A549 (cell line): ENCODE results near the gene CLN6.

ENCODE experiments used
- EP300 ChIP-seq, 2 experiments: fragments of >200 bp; sonication (Bioruptor Twin); formaldehyde crosslinking; IDR thresholded peaks; 2 replicates in 1 of 2; 3 replicates in 1 of 2; pipeline ENCODE4 v1.6.1; 2016 to 2017
- ESRRA ChIP-seq: fragments of 150-350 bp; IDR thresholded peaks from 2 replicates; pipeline ENCODE4 v1.6.1; 2014; ENCODE audit warnings: mild to moderate bottlenecking, low read length, borderline replicate concordance
- JUN ChIP-seq, 2 experiments: fragments of >200 bp; sonication (Bioruptor Twin); formaldehyde crosslinking; IDR thresholded peaks; 2 replicates in 1 of 2; 3 replicates in 1 of 2; pipeline ENCODE4 v1.6.1; 2016 to 2017
- MYC ChIP-seq: IDR thresholded peaks from 2 replicates; pipeline ENCODE4 v1.6.1; 2012; ENCODE audit warnings: mild to moderate bottlenecking, inconsistent platforms, low read length, improper control_type of control experiment, borderline replicate concordance
- TF ChIP-seq, protein P1 (sequence below): fragments of >200 bp; sonication (Bioruptor Twin); formaldehyde crosslinking; IDR thresholded peaks from 3 replicates; pipeline ENCODE4 v1.5.1; 2016

DNA sequence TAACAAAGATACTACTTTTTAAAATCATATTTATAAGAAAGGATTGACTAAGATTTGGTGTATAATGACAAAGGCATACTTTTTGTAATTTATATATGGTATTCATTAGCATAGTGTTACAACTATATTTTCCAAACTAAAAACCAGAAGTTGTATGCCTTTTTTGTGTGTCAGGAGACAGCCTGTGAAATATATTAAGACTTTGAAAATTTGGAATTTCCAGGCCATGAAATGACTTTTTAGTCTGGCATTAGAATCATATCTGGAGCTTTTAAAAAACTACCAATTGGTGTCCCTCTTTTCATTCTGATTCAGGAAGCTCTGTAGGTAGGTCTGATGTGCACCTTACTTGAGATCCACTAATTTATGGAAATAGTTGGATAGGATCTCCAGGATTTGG is 66.3 kb downstream of the CLN6 start:
- TF ChIP-seq, protein P1, sequence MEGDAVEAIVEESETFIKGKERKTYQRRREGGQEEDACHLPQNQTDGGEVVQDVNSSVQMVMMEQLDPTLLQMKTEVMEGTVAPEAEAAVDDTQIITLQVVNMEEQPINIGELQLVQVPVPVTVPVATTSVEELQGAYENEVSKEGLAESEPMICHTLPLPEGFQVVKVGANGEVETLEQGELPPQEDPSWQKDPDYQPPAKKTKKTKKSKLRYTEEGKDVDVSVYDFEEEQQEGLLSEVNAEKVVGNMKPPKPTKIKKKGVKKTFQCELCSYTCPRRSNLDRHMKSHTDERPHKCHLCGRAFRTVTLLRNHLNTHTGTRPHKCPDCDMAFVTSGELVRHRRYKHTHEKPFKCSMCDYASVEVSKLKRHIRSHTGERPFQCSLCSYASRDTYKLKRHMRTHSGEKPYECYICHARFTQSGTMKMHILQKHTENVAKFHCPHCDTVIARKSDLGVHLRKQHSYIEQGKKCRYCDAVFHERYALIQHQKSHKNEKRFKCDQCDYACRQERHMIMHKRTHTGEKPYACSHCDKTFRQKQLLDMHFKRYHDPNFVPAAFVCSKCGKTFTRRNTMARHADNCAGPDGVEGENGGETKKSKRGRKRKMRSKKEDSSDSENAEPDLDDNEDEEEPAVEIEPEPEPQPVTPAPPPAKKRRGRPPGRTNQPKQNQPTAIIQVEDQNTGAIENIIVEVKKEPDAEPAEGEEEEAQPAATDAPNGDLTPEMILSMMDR = no peak
- no peak for TF ChIP-seq JUN (IDR thresholded peaks at IDR 0.05)
- TF ChIP-seq ESRRA = no peak
- TF ChIP-seq MYC = no peak
- no peak for TF ChIP-seq EP300 (IDR thresholded peaks at IDR 0.05)
